HG02981 (cell line): ENCODE data around the gene PCNP.
"Not testable (repeated sequence)": the region's sequence is repeated elsewhere in the genome, so short reads cannot be mapped to it uniquely, and the experiment has no call there.

ENCODE experiments used
- ATAC-seq: cut with Tn5 transposase; IDR thresholded peaks from one replicate; pipeline ENCODE4 v1.9.1; 2021; ENCODE audit warnings: mild to moderate bottlenecking, moderate library complexity; ENCODE audit not compliant: unreplicated experiment

PCNP gene

DNA sequence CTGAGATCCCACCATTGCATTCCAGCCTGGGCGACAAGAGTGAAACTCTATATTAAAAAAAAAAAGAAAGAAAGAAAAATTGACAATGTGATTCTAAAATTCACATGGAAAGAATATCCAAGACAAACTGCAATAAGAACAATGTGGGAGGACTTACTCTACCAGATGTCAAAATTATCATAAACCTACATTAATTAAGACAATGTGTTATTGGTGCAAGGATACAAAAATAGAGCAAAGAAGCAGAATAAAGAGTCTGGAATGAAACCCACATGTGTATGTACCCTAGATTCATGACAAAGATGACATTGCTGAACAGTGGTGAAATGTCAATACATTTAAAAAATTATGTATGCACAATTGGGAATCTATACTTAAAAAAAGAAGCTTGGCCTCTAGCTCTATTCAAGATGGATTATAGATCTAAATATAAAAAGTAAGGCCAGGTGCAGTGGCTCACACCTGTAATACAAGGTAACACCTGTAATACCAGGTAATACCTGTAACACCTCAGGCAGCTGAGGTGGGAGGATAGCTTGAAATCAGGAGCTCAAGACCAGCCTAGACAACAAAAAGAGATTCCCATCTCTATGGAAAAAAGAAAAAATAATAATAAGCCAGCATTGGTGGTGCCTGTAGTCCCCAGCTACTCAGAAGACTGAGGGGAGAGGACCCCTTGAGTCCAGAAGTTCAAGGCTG, 57.3 kb downstream of the PCNP start:
- ATAC-seq: no peak

- not testable (repeated sequence) for ATAC-seq
Measured at GRCh38 chr3:101631959-101632358, 58.0 kb downstream of the PCNP start.

GRCh38 chr3:101632586-101632985, 58.6 kb downstream of the PCNP start:
- ATAC-seq: no peak

DNA sequence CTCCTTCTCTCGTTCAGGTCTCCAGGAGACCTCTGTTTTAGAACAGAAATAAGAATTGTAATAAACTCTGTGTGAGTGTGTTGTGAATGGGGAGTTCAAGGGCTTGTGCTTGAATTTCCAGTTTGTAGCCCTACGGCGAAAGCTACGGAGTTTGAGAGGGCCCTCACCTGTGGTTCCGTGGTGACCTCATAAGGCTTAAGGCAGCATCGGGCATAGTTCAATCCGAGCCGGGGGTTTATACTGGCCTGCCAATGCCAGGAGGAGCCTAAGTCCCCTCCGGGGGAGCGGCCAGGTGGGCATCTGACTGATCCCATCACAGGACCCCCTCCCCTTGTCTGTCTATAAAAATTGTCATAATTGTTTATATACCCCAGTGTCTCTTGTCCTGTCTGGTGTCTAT, 59.2 kb downstream of the PCNP start:
- ATAC-seq: no peak

DNA sequence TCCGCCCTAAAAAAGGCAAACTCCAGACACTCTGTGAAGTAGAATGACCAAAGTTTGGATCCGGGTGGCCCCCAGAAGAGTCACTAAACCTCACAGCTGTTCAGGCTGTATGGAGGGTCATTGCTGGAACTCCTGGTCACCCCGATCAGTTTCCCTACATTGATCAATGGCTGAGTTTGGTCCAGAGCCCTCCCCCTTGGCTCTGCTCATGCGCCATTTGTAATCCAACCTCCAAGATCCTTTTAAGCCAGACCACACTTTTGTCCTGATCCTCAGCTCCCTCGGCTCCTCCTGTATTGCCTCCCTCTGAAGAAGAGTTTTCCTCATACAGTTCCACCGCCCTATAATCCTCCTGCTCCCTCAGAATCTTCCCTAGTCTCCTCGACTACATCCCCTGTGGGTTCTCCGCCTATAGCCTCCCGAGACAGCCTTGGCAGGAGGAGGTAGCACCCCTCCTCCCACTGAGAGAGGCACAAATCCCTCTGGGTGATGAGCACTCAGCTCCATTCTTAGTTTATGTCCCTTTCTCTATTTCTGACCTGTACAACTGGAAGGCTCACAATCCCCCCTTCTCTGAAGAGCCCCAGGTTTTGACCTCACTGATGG, 60.7 kb downstream of the PCNP start:
- ATAC-seq: no peak

- ATAC-seq: no peak
Measured at GRCh38 chr3:101635345-101635744, 61.4 kb downstream of the PCNP start.

- ATAC-seq: peak; percentile 93
Measured at GRCh38 chr3:101635954-101636798, 62.2 kb downstream of the PCNP start.

DNA sequence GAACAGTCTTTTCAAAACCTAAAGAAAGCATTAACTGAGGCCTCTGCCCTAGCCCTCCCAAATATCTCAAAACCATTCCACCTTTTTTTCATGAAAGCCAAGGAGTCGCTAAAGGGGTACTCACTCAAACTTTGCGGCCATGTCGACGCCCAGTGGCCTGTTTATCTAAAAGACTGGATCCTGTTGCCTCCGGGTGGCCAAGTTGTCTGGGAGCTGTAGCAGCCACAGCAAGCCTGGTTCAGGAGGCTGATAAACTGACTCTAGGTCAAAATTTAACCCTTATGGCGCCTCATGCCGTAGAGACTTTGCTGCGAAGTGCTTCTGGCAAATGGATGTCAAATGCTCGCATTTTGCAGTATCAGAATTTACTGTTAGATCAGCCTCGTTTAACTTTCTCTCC, 63.5 kb downstream of the PCNP start:
- ATAC-seq: no peak

GRCh38 chr3:101638261-101638745, 64.3 kb downstream of the PCNP start:
- no peak for ATAC-seq

DNA sequence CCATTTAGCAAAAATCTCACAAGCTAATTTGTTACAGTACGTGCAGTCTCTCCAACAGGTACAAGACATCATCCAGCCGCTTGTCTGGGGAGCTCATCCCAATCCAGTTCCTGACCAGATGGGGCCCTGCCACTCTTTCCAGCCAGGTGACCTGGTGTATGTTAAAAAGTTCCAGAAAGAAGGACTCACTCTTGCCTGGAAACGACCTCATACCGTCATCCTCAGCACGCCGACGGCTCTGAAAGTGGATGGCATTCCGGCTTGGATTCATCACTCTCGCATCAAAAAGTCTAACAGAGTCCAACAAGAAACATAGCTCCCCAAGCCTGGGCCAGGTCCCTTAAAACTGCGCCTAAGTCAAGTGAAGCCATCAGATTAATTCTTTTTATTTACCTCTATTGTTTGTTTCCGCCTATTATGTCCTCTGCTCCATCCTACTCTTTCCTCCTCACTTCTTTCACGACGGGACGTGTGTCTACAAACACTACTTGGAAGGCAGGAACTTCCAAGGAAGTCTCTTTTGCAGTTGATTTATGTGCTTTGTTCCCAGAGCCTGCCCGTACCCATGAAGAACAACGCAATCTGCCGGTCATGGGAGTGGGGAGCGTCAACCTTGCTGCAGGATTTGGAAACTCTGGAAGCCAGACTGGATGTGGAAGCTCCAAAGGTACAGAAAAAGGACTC, 65.4 kb downstream of the PCNP start:
- no peak for ATAC-seq

GRCh38 chr3:101640256-101640655, 66.3 kb downstream of the PCNP start:
- no peak for ATAC-seq

DNA sequence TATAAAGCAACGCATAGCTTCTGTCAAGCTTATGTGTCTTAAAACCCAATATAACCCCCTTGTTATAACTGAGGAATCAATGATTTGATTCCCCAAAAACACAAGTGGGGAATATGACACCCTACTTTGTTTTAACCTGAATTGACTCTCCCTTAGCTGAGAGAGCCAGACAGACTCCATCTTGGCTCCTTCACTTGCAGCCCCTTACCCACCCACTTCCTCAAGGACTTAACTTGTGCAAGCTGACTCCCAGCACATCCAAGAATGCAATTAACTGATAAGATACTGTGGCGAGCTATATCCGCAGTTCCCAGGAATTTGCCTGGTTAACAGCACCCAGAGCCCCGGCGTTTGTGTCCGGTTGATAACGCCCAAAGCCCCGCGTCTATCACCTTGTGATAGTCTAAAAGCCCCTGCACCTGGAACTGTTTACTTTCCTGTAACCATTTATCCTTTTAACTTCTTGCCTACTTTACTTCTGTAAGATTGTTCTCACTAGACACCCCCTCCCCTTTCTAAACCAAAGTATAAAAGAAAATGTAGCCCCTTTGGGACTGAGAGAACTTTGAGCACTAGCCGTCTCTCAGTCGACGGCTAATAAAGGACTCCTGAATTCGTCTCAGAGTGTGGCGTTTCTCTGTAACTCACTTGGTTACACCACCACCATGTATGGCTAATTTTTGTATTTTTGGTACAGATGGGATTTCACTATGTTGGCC, 67.6 kb downstream of the PCNP start:
- ATAC-seq: not testable (repeated sequence)

DNA sequence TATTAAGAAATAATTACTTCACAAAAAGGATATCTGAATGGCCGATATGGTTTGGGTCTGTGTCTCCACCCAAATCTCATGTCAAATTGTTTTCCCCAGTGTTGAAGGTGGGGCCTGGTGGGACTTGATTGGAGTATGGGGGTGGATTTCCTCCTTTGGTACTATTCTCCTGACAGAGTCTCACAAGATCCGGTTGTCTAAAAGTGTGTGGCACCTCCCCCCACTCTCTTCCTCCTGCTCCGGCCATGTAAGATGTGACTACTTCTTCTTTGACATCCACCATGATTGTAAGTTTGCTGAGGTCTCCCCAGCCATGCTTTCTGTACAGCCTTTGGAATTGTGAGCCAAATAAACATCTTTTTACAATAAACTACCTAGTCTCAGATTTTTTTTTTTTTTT, 68.5 kb downstream of the PCNP start:
- ATAC-seq: no peak

- no peak for ATAC-seq
Measured at GRCh38 chr3:101643009-101643844, 69.2 kb downstream of the PCNP start.
